BE2C (cell line): ENCODE results near the gene BMPR1A.

Experiments
- DNase-seq: peaks from one replicate; pipeline ENCODE4 v3.0.0-alpha.2; 2020
- H3K27me3 ChIP-seq: fragments of 250-450 bp; sonication (Bioruptor Pico); 2 replicates; pipeline ENCODE4 v1.5.1; 2020; ENCODE audit warnings: mild to moderate bottlenecking
- H3K36me3 ChIP-seq: fragments of 250-450 bp; sonication (Bioruptor Pico); 2 replicates; pipeline ENCODE4 v1.5.1; 2020; ENCODE audit warnings: mild to moderate bottlenecking
- H3K4me1 ChIP-seq: fragments of 250-450 bp; sonication (Bioruptor Pico); 2 replicates; pipeline ENCODE4 v1.5.1; 2020
- H3K4me3 ChIP-seq: 2 replicates; pipeline ENCODE4 v1.5.1; 2011; ENCODE audit warnings: low read depth, low read length
- H3K9me3 ChIP-seq: fragments of 250-450 bp; sonication (Bioruptor Pico); 2 replicates; pipeline ENCODE4 v1.5.1; 2020
- TF ChIP-seq, protein P1 (sequence below): IDR thresholded peaks from 2 replicates; pipeline ENCODE4 v1.5.1; 2012; ENCODE audit warnings: mild to moderate bottlenecking, low read depth, low read length

The BMPR1A gene

DNA sequence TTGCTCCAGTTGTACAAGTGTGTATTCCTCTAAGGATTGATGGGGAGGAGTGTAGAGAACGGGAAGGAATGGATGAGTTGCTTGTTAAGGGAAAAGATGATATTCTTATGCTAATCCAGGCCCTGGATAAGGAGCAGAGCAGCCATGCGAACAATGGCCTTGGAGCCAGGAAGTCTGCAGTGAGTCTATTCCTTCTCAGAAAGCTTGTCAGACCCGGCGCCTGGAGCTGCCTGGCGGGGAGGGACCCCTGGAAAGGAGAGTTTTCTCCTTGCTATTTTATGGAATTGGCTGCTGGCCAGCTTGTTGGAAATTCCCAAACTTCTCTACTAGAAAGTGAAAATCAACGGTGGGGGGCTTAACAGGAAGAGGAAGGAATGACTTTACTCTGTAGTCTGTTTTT, 111.9 kb downstream of the BMPR1A start:
- H3K9me3 ChIP-seq, result no peaks in the 10 kb centered on the region
- no peaks in the 10 kb centered on the region for H3K36me3 ChIP-seq
- H3K4me1 ChIP-seq, result peaks cover 5% of the 10 kb centered on the region
- DNase-seq, result peak; percentile 55
- TF ChIP-seq, protein P1, sequence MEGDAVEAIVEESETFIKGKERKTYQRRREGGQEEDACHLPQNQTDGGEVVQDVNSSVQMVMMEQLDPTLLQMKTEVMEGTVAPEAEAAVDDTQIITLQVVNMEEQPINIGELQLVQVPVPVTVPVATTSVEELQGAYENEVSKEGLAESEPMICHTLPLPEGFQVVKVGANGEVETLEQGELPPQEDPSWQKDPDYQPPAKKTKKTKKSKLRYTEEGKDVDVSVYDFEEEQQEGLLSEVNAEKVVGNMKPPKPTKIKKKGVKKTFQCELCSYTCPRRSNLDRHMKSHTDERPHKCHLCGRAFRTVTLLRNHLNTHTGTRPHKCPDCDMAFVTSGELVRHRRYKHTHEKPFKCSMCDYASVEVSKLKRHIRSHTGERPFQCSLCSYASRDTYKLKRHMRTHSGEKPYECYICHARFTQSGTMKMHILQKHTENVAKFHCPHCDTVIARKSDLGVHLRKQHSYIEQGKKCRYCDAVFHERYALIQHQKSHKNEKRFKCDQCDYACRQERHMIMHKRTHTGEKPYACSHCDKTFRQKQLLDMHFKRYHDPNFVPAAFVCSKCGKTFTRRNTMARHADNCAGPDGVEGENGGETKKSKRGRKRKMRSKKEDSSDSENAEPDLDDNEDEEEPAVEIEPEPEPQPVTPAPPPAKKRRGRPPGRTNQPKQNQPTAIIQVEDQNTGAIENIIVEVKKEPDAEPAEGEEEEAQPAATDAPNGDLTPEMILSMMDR, result no peak
- H3K4me3 ChIP-seq, result no peak overlapping the region
- H3K27me3 ChIP-seq, result no peaks in the 10 kb centered on the region

DNA sequence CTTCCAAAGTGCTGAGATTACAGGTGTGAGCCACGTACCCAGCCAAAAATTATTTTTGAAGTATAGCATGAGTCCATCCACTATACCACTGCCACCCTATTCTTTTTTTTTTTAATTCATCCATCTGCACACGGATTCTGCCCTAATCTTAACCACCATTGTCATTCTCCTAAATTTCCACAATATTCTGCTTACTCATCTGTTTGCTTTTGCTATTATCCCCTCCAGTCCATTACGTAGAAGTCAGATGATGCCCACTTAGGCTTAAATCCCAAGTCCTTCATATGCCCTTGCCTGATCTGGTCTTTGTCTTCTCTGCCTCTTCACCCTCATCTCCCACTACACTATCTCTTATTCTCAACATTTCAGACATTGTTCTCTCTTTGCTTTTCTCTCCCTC, 114.3 kb downstream of the BMPR1A start:
- Histone ChIP-seq H3K36me3 (no peaks in the 10 kb centered on the region), H3K4me1 (peaks cover 5% of the 10 kb centered on the region), H3K4me3 (no peak overlapping the region), H3K9me3 (no peaks in the 10 kb centered on the region), H3K27me3 (no peaks in the 10 kb centered on the region)
- TF ChIP-seq, protein P1, result no peak
- DNase-seq, result no peak

DNA sequence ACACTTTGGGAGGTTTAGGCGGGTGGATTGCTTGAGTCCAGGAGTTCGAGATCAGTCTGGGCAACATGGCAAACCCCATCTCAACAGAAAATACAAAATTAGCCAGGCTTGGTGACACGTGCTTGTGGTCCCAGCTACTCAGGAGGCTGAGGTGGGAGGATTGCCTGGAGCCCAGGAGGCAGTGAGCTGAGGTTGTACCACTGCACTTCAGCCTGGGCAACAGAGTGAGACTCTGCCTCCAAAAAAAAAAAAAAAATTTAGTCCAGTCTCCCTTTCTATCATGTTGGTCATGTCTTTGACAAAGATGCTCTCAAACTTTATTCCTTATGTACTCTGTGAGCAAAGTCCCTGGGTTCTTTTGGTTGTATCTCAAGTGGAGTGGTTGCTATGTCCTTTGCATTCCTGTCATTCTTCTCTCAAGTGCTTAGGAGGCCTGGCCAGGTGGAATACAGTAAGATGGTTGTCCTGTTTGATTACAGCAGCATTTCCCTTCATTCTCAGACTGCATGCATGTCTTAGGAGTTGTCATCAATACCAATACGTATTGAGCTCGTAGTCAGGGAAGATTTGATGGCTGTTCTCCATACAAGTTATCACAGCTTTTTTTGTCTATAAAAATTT, 115.3 kb downstream of the BMPR1A start:
- Histone ChIP-seq H3K4me1 (peaks cover 5% of the 10 kb centered on the region), H3K36me3 (peaks cover 5% of the 10 kb centered on the region), H3K27me3 (no peaks in the 10 kb centered on the region), H3K9me3 (no peaks in the 10 kb centered on the region), H3K4me3 (no peak overlapping the region)
- TF ChIP-seq, protein P1, result no peak
- DNase-seq, result no peak

DNA sequence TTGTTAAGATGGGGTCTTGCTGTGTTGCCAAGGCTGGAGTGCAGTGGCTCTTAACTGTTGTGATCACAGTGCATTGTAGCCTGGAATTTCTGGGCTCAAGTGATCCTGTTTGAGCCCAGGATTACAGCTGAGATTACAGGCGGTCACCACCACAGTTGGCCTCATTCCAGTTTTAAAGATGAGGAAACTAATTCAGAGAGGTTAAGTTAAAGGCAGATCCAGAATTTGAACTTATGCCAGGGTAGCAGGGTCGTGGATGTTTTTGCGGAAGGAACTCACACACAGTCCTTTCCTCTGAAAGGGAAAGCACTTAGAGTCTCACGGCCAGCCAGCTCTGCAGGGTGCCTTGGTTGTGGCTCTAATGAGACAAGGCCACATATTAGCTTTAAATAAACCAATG, 116.3 kb downstream of the BMPR1A start:
- Histone ChIP-seq H3K4me1 (peaks cover 5% of the 10 kb centered on the region), H3K9me3 (no peaks in the 10 kb centered on the region), H3K27me3 (no peaks in the 10 kb centered on the region), H3K36me3 (peaks cover 5% of the 10 kb centered on the region), H3K4me3 (no peak overlapping the region)
- no peak for DNase-seq
- TF ChIP-seq, protein P1, result no peak

DNA sequence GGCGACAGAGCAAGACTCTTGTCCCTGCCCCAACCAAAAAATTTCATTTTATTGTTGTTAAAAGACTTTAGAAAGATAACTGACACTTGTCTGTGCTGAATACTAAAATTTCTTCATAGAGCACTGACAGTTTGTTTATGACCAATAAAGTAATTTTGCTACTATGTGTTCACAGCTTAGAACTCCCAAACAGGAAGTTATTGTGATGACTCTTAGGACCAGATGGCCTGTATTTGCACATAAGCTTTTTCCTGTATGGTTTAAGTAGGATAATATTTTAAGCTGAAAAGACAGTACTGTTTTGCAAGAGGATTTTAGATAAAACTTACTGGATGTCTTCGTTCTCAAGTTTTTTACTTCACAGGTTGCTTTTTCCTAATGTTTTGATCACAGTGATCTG, 120.3 kb downstream of the BMPR1A start:
- H3K4me3 ChIP-seq, result no peak overlapping the region

More for the DNA sequence above, 120.3 kb downstream of the BMPR1A start:
- Histone ChIP-seq H3K9me3 (no peaks in the 10 kb centered on the region), H3K27me3 (no peaks in the 10 kb centered on the region), H3K4me1 (peaks cover 3% of the 10 kb centered on the region), H3K36me3 (peaks cover 5% of the 10 kb centered on the region)
- TF ChIP-seq, protein P1, result no peak
- DNase-seq, result no peak
